ENCODE data around the gene PDE6G. TPM values are rescaled to one million over a fixed set of nuclear protein-coding genes. Genes with fewer than 3 reads are reported as not detected.

The PDE6G gene
- total RNA-seq, 4 donors from 2014 or later, result 0.30 to 8.9 (median 1.1) TPM; not detected in 1

- no peak for DNase-seq (ENCODE audit: low spot score in 2 of 2)
- 90 to 94% methylated on average over 4 of the region's 4 CpGs for WGBS, 2 donors
- TF ChIP-seq POLR2A (IDR thresholded peaks at IDR 0.05), result no peak
- TF ChIP-seq, protein P1, sequence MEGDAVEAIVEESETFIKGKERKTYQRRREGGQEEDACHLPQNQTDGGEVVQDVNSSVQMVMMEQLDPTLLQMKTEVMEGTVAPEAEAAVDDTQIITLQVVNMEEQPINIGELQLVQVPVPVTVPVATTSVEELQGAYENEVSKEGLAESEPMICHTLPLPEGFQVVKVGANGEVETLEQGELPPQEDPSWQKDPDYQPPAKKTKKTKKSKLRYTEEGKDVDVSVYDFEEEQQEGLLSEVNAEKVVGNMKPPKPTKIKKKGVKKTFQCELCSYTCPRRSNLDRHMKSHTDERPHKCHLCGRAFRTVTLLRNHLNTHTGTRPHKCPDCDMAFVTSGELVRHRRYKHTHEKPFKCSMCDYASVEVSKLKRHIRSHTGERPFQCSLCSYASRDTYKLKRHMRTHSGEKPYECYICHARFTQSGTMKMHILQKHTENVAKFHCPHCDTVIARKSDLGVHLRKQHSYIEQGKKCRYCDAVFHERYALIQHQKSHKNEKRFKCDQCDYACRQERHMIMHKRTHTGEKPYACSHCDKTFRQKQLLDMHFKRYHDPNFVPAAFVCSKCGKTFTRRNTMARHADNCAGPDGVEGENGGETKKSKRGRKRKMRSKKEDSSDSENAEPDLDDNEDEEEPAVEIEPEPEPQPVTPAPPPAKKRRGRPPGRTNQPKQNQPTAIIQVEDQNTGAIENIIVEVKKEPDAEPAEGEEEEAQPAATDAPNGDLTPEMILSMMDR (IDR thresholded peaks at IDR 0.05), result no peak
- no peak overlapping the region for H3K4me3 ChIP-seq (ENCODE audit: low read depth, poor library complexity, severe bottlenecking)
- intact Hi-C loops (cut with DNase I; ENCODE audit: low total_unique reads), result no loop called here
Measured at GRCh38 chr17:81662002-81662401, 5.7 kb upstream of the PDE6G start.

- DNase-seq (ENCODE audit: low spot score in 2 of 2), result no peak
- H3K4me3 ChIP-seq (ENCODE audit: low read depth, poor library complexity, severe bottlenecking), result no peak overlapping the region
- WGBS, 2 donors, result 91 to 95% methylated on average over 9 of the region's 9 CpGs
- intact Hi-C loops (cut with DNase I; ENCODE audit: low total_unique reads), result no loop called here
- TF ChIP-seq, protein P1 (IDR thresholded peaks at IDR 0.05), result no peak
Measured at GRCh38 chr17:81660441-81660840, 4.1 kb upstream of the PDE6G start.

DNA sequence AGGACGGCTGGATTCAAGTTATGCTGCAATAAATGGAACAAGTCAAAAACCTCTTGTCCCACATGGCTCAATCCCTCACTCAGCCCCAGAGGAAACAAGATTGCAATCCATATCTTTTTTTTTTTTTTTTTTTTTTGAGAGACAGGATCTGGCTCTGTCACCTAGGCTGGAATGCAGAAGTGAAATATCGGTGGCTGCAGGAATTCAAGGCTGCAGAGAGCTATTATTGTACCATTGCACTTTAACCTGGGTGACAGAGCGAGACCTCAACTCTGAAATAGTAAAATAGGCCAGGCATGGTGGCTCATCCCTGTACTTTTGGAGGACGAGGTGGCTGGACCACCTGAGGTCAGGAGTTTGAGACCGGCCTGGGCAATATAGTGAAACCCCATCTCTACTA, 2.7 kb upstream of the PDE6G start:
- WGBS, 2 donors, result 64 to 69% methylated on average over 5 of the region's 5 CpGs
- TF ChIP-seq, protein P1 (IDR thresholded peaks at IDR 0.05), result no peak
- TF ChIP-seq POLR2A (IDR thresholded peaks at IDR 0.05), result no peak
- intact Hi-C loops (cut with DNase I; ENCODE audit: low total_unique reads), result no loop called here
- DNase-seq (ENCODE audit: low spot score in 2 of 2), result no peak
- H3K4me3 ChIP-seq (ENCODE audit: low read depth, poor library complexity, severe bottlenecking), result no peak overlapping the region

DNA sequence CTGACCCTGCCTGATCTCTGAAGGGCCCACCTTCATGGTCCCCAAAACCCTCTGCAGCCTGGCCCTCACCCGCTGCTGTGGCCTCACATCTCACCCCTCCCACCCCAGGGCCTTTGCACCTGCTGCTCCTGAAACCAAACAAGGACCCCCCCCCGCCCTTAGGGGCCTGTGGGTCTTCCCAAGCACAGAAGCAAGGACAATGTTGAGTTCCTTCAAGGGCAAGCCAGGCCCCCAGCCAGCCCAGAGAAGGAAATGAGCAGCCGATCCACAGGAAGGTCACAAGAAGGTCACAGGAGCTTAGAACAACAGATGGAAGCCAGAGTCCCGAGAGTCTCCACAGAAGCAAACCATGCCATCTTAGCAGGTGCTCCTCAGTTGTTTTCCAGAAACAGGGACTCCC, 493 bp upstream of the PDE6G start:
- intact Hi-C loops (cut with DNase I; ENCODE audit: low total_unique reads), result no loop called here
- no peak for TF ChIP-seq POLR2A (IDR thresholded peaks at IDR 0.05)
- TF ChIP-seq, protein P1 (IDR thresholded peaks at IDR 0.05), result no peak
- H3K4me3 ChIP-seq (ENCODE audit: low read depth, poor library complexity, severe bottlenecking), result no peak overlapping the region
- WGBS, 2 donors, result 56 to 68% methylated on average over 4 of the region's 4 CpGs
- DNase-seq (ENCODE audit: low spot score in 2 of 2), result no peak

DNA sequence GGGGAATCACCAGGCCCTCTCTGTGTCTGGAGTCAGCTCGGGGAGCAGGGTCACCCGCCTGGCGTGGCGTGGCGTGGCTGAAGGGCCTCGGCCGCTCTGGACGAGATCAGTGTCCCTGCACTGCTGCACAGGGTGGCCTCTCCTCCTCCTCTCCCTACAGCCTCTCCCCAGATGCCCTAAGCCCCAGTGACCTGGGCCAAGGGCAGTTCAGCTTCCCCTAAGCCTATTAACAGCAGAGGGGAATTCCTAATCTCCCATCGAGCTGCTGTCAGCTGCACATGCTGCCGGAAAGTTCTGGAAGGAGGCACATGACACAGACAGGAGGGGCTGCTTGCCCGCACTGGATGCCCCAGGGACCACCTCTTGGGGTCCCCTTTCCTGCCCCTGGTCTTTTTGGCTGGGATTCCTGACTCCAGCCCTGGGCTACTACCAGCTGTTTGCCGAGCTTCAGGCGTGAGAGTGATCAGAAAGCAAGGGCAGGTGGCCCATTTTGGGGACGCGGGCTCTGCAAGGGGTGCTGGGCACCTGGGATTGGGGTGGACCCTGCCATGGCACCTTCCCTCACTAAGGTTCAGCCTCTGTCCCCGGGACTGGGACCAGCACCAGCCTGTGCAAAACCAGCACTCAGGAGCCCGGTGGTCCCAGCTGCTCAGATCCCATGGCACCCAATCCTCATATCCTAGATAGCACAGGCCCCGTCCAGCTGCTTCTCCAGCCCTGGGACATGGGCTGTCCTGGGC, 794 bp downstream of the PDE6G start:
- DNase-seq (ENCODE audit: low spot score in 2 of 2), result no peak
- intact Hi-C loops (cut with DNase I; ENCODE audit: low total_unique reads), result no loop called here
- H3K4me3 ChIP-seq (ENCODE audit: low read depth, poor library complexity, severe bottlenecking), result no peak overlapping the region
- TF ChIP-seq, protein P1 (IDR thresholded peaks at IDR 0.05), result no peak
- TF ChIP-seq POLR2A (IDR thresholded peaks at IDR 0.05), result no peak
- 77 to 81% methylated on average over 12 to 17 of the region's 18 CpGs for WGBS, 2 donors

Data from lower leg skin (tissue), 4 donors.